ENCODE data around the gene NKD1. TPM values are rescaled to one million over a fixed set of nuclear protein-coding genes. Genes with fewer than 3 reads are reported as not detected.

The NKD1 gene
- total and polyA plus RNA-seq, 9 donors: 2.5 to 72.1 (median 12.7) TPM

DNA sequence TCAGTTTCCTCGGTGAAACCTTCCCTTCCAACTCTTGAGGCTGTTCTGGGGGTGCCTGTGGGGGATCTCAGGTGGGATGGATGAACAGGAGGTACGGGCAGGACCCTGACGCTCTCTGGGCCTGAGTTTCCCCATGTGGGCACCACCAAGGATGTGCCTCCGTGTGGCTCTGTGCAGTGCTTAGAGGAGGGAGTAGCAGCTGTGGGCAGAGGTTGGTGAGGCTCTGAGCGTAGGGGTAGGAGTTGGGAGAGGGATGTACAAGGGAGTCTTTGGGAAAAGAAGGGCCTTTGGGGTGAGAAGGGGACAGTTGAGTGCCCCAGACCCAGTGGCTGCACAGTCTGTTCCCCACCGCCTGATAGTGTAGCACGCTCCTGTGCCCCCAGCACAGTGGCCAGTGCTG is 73.8 kb downstream of the NKD1 start:
- Histone ChIP-seq H3K4me3 (no peak overlapping the region), H3K27ac (no peak overlapping the region), H3K4me1 (ENCODE audit: insufficient read depth) (no peaks in the 10 kb centered on the region), H3K36me3 (no peaks in the 10 kb centered on the region), H3K9me3 (no peaks in the 10 kb centered on the region), H3K27me3 (no peaks in the 10 kb centered on the region)
- intact Hi-C loops (cut with DNase I): no loop called here
- TF ChIP-seq, protein P1, sequence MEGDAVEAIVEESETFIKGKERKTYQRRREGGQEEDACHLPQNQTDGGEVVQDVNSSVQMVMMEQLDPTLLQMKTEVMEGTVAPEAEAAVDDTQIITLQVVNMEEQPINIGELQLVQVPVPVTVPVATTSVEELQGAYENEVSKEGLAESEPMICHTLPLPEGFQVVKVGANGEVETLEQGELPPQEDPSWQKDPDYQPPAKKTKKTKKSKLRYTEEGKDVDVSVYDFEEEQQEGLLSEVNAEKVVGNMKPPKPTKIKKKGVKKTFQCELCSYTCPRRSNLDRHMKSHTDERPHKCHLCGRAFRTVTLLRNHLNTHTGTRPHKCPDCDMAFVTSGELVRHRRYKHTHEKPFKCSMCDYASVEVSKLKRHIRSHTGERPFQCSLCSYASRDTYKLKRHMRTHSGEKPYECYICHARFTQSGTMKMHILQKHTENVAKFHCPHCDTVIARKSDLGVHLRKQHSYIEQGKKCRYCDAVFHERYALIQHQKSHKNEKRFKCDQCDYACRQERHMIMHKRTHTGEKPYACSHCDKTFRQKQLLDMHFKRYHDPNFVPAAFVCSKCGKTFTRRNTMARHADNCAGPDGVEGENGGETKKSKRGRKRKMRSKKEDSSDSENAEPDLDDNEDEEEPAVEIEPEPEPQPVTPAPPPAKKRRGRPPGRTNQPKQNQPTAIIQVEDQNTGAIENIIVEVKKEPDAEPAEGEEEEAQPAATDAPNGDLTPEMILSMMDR (IDR thresholded peaks at IDR 0.05): no peak
- TF ChIP-seq EP300 (IDR thresholded peaks at IDR 0.05) (no peak), POLR2A (IDR thresholded peaks at IDR 0.05) (no peak)
- no peak for DNase-seq
- 90 to 97% (median 95%) methylated on average over 7 of the region's 7 CpGs for WGBS, 3 donors

GRCh38 chr16:50622643-50623369 is 74.6 kb downstream of the NKD1 start:
- Histone ChIP-seq H3K9me3 (no peaks in the 10 kb centered on the region), H3K4me3 (no peak overlapping the region), H3K27me3 (no peaks in the 10 kb centered on the region), H3K36me3 (no peaks in the 10 kb centered on the region), H3K4me1 (ENCODE audit: insufficient read depth) (peaks cover 2% of the 10 kb centered on the region), H3K27ac (no peak overlapping the region)
- DNase-seq: no peak
- TF ChIP-seq, protein P1 (IDR thresholded peaks at IDR 0.05): no peak
- TF ChIP-seq POLR2A (IDR thresholded peaks at IDR 0.05): no peak
- TF ChIP-seq EP300 (IDR thresholded peaks at IDR 0.05): no peak
- 95 to 98% (median 96%) methylated on average over 16 of the region's 16 CpGs for WGBS, 3 donors
- intact Hi-C loops (cut with DNase I): no loop called here

- intact Hi-C loops (cut with DNase I): no loop called here
- TF ChIP-seq, protein P1 (IDR thresholded peaks at IDR 0.05): no peak
- TF ChIP-seq POLR2A (IDR thresholded peaks at IDR 0.05) (no peak), EP300 (IDR thresholded peaks at IDR 0.05) (no peak)
- Histone ChIP-seq H3K4me3 (no peak overlapping the region), H3K27ac (no peak overlapping the region), H3K9me3 (no peaks in the 10 kb centered on the region), H3K4me1 (ENCODE audit: insufficient read depth) (peaks cover 2% of the 10 kb centered on the region), H3K27me3 (no peaks in the 10 kb centered on the region), H3K36me3 (no peaks in the 10 kb centered on the region)
- no peak for DNase-seq
- 79 to 81% (median 79%) methylated on average over 8 of the region's 8 CpGs for WGBS, 3 donors
Observed at GRCh38 chr16:50624449-50624970, 76.3 kb downstream of the NKD1 start.

GRCh38 chr16:50625374-50625773 is 77.2 kb downstream of the NKD1 start:
- no peak for TF ChIP-seq POLR2A (IDR thresholded peaks at IDR 0.05)
- TF ChIP-seq, protein P1 (IDR thresholded peaks at IDR 0.05): no peak
- TF ChIP-seq EP300 (IDR thresholded peaks at IDR 0.05): no peak
- Histone ChIP-seq H3K36me3 (no peaks in the 10 kb centered on the region), H3K27me3 (no peaks in the 10 kb centered on the region), H3K4me3 (no peak overlapping the region), H3K9me3 (no peaks in the 10 kb centered on the region), H3K4me1 (ENCODE audit: insufficient read depth) (peaks cover 2% of the 10 kb centered on the region), H3K27ac (no peak overlapping the region)
- intact Hi-C loops (cut with DNase I): loop anchor here in 1 of 4 donors (1.0 kb wide), 1 partner anchor 416 kb away; no protein-coding TSS in a partner anchor
- no peak for DNase-seq
- WGBS, 3 donors: 90 to 94% (median 91%) methylated on average over 11 to 12 of the region's 12 CpGs
